BJ (cell line): ENCODE data around the gene GSG1L. TPM values are rescaled to one million over a fixed set of nuclear protein-coding genes. Genes with fewer than 3 reads are reported as not detected.

ENCODE experiments used
- CTCF ChIA-PET: fragments of 350-600 bp; formaldehyde crosslinking; extraction: SDS; loops from one replicate; lab custom pipeline; 2021; ENCODE audit warnings: antibody characterized with exemption, inconsistent platforms; lab: Yijun Ruan, JAX
- POLR2A ChIA-PET: fragments of 300-600 bp; sonication (Branson Sonifier 250); formaldehyde crosslinking; extraction: SDS; loops from one replicate; lab custom pipeline; 2021; ENCODE audit warnings: antibody characterized with exemption; lab: Charles Lee
- DNase-seq: peaks from one replicate; pipeline ENCODE4 v3.0.0-alpha.2; 2011; ENCODE audit warnings: low read depth
- H3K27me3 ChIP-seq: 2 replicates; pipeline ENCODE4 v1.6.0; 2011; ENCODE audit warnings: low read length; ENCODE audit not compliant: control insufficient read depth, insufficient read depth
- H3K36me3 ChIP-seq: 2 replicates; pipeline ENCODE4 v1.5.1; 2011; ENCODE audit warnings: low read length; ENCODE audit not compliant: control insufficient read depth, insufficient read depth
- H3K4me3 ChIP-seq: 2 replicates; pipeline ENCODE4 v1.5.1; 2011; ENCODE audit warnings: low read depth, mild to moderate bottlenecking, control low read depth, low read length
- polyA plus RNA-seq: library from polyadenylated mRNA; depleted of rRNA; stranded (reverse); fragments of >200 nt; gene quantifications from 2 replicates; pipeline ENCODE4 v1.2.3, GENCODE V29; 2011
- TF ChIP-seq, protein P1 (sequence below): IDR thresholded peaks from 2 replicates; pipeline ENCODE4 v1.5.1; 2011; ENCODE audit warnings: low read depth, mild to moderate bottlenecking, control low read depth, inconsistent platforms, low read length, moderate library complexity; ENCODE audit not compliant: insufficient read depth

The GSG1L gene
- polyA plus RNA-seq, 1 experiment = not detected

- no peak overlapping the region for H3K4me3 ChIP-seq
- DNase-seq = no peak
- TF ChIP-seq, protein P1, sequence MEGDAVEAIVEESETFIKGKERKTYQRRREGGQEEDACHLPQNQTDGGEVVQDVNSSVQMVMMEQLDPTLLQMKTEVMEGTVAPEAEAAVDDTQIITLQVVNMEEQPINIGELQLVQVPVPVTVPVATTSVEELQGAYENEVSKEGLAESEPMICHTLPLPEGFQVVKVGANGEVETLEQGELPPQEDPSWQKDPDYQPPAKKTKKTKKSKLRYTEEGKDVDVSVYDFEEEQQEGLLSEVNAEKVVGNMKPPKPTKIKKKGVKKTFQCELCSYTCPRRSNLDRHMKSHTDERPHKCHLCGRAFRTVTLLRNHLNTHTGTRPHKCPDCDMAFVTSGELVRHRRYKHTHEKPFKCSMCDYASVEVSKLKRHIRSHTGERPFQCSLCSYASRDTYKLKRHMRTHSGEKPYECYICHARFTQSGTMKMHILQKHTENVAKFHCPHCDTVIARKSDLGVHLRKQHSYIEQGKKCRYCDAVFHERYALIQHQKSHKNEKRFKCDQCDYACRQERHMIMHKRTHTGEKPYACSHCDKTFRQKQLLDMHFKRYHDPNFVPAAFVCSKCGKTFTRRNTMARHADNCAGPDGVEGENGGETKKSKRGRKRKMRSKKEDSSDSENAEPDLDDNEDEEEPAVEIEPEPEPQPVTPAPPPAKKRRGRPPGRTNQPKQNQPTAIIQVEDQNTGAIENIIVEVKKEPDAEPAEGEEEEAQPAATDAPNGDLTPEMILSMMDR = no peak
- POLR2A ChIA-PET = no interaction called here
- no peaks in the 10 kb centered on the region for H3K36me3 ChIP-seq
- H3K27me3 ChIP-seq = no peaks in the 10 kb centered on the region
- CTCF ChIA-PET = interaction anchor here (1.1 kb wide), 1 partner anchor 298 kb away, joined by 3 read pairs; no protein-coding TSS in a partner anchor
Observed at GRCh38 chr16:27920391-27920891, 143.1 kb downstream of the GSG1L start.

GRCh38 chr16:27918755-27919154 is 144.8 kb downstream of the GSG1L start:
- no peak overlapping the region for H3K4me3 ChIP-seq
- H3K36me3 ChIP-seq = no peaks in the 10 kb centered on the region
- TF ChIP-seq, protein P1 = no peak
- H3K27me3 ChIP-seq = no peaks in the 10 kb centered on the region
- ChIA-PET POLR2A (no interaction called here), CTCF (no interaction called here)
- DNase-seq = no peak

DNA sequence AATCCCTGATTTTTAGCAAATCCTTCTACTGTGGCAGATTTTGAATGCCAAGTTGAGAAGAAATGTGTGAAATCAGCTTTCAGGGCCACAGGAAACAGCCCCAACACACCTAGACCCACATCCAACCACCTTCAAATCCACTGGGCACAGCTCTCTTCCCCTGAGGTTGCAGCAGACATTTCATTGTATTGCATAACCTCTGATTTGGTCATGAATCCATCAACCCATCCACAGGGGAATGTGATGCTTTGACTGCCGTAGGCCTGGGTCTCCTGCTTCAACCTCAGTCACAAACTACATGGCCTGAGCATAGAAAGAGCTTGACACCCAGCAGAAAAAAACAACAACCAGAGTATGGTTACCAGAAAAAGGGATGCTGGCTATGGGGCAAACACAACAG is 145.6 kb downstream of the GSG1L start:
- no peak for DNase-seq
- TF ChIP-seq, protein P1 = no peak
- Histone ChIP-seq H3K4me3 (no peak overlapping the region), H3K36me3 (no peaks in the 10 kb centered on the region), H3K27me3 (no peaks in the 10 kb centered on the region)
- CTCF ChIA-PET = no interaction called here
- POLR2A ChIA-PET = no interaction called here

DNA sequence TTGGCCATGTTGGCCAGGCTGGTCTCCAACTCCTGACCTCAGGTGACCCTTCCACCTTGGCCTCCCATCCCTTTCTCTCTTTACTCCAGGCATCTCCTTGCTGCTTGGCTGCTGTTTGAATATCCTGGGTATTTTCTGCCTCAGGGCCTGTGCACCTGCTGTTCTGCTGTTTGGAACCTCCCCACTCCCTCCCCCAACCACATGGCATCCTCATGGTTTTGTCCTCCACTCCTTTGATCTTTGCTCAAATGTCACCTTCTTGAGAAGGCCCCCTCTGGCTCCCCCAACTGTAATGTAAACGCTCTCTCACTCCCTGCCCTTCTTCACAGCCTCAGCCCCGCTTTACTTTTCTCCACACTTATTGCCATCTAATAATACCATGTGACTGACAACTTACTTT is 152.0 kb downstream of the GSG1L start:
- no peak for DNase-seq
- Histone ChIP-seq H3K4me3 (no peak overlapping the region), H3K36me3 (no peaks in the 10 kb centered on the region), H3K27me3 (no peaks in the 10 kb centered on the region)
- TF ChIP-seq, protein P1 = no peak
- ChIA-PET CTCF (no interaction called here), POLR2A (no interaction called here)

GRCh38 chr16:27907457-27907972 is 156.0 kb downstream of the GSG1L start:
- no peak for DNase-seq
- CTCF ChIA-PET = no interaction called here

More at GRCh38 chr16:27907457-27907972, 156.0 kb downstream of the GSG1L start:
- no peak overlapping the region for H3K4me3 ChIP-seq
- POLR2A ChIA-PET = no interaction called here
- TF ChIP-seq, protein P1 = no peak
- H3K36me3 ChIP-seq = no peaks in the 10 kb centered on the region
- no peaks in the 10 kb centered on the region; the same call in none of the 2 replicates for H3K27me3 ChIP-seq
